Activated CD8-positive, alpha-beta memory T cell treated with anti-CD3 and anti-CD28 coated beads, Interleukin-2, amount 50 U/mL, for 1 hour (primary cell): ENCODE data around the gene ABLIM2.

Experiments used
- DNase-seq: peaks from one replicate; pipeline ENCODE4 v3.0.0-alpha.2; 2020; ENCODE audit errors: extremely low read depth

ABLIM2 gene

DNA sequence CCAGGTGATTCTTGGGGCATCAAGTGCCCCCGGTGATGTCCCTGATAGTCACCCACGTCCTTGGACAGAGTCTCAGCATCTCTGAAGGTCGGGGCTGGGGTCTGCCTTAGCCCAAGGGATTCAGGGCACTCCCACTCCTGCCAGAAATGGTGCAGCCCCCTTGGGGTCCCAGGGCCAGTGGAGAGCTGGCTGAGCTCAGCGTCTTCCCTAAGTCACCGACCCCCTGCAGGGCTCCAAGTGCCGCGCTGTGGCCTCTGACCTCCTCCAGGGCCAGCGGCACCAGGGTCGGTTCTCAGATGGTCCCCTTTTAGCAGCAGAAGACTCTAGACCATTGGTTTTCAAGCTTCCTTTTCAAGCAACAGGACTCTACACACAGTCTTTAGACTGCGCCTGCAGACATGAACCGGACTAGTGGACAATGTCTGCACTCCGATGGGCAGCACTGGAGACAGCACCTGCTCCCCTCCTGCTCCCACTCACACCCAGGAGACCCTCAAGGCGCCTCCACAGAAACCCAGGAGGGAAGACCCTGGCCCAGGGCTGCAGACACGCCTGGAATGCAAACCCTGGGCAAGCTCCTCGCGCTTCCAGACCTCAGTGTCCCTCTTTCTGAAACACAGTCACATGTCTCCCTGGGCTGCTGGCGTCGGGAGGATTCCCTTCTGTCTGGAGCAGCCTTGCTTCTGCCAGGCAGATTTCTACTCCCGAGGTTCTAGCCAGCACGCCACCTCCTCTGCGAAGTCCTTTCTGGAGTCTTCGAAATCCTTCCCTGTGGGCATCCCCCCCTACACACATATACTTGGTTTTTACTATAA lies 53.9 kb downstream of the ABLIM2 start:
- DNase-seq, result no peak

DNA sequence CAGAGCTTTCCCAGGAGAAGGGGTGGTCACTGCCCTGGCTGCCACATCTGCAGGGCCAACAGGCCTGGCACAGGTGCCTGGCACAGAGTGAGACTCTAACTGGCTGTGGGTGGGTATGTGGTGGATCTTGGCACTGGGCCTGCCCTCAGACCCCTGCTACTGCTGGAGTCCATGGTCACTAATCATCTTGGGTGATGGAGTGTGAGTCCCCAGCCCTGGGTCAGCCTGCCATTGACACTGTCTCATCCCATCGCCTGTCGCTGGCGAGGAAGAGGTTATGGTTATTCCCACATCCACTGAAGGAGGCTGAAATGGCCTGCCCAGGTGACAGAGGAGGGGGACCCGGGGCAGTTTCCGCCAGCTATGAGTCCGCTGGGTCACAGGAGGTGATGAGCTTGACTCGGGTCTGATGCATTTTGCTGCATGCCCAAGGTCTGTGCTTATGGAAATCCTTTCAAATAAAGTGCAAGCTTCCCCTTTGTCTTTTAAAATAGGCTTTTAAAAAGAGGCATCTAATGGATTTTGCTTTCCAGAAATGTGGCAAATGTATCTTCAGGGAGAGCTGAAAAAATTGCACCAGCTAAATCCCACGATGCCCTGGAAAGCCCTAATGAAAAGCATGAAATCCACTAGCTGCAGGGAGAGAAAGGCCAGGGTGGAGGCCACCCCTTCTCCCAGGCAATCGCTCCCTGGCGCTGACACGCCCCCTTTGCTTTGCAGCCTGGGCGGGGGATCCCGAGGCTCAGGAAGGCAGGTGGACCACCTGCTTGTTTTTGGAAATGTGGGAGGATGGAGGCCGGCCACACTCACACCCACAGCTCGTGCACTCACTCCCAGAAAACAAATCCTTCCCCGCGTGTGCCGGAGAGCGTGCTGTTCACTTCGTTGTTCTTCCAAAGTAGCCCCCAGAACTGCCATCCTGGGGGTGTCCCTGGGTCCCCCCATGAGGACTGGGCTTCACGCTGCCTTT lies 54.9 kb downstream of the ABLIM2 start:
- no peak for DNase-seq

DNA sequence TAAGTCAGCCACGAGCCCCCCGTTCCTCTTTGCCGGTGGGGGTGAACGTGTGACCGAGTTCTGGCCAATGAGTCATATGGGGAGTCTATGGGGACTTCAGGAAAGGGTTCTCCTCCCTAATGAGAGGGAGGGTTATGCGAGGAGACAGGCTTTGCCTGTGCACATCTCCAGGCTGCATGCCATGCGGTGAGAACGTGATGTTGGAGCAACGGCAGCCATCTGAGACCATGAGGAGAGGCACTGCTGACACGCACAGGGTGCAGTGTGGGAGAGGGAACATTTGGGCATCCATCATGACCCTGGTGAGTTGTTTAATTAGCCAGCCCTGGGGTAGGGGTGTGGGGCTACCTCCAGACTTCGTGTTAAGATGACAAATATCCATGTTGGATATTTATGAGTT lies 55.8 kb downstream of the ABLIM2 start:
- DNase-seq, result no peak

DNA sequence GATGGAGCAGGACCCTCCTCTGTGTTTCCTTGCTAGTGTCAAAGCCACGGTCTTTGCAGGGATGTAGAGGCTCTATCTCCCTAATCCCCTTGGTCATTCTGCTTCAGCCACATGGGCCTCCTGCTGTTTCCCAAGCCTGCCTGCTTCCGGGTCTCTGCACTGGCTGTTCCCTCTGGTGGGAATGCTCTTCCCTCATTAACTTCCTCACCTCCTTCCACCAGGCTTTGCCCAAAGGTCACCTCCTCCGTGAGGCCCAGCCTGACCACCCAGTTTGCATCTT lies 56.6 kb downstream of the ABLIM2 start:
- DNase-seq, result no peak

DNA sequence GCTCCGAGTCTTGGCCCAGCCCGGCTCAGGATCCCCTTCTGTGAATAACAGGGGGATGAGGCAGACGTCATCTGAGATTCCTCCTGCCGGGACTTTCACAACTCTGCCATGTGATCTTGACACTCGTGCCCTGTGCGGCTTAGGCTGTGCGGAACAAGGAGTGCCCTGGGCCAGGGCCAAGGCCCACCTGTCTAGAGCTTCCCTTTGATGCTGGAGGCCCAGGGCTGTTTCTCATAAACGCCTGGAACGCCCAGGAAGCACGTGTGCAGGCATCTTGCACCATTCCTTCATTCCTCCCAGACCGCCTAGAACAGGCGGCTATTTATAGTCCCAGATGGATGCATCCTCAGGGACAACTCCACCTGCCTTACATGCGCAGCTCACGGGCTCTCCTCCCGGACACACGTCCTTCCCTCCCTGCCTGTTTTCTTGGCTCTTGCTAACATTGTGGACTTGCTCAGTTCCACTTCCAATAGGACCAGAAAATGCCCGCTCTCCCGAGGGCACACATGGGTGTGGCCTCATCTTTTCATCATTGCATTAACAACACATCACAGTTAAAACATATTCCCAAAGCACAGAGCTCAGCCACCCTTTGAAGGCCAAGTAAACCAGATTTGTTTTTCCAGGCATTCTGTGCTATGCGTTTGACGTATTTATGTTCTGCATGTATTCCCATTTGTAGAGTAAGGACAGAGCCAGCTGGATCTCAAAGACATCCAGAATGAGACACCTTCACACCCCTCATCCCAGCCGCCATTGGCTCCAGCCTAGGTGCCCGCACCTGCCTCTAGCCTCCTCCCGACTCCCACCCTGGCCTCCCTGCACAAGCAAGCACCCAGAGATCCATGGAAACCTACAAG lies 57.2 kb downstream of the ABLIM2 start:
- DNase-seq, result no peak

DNA sequence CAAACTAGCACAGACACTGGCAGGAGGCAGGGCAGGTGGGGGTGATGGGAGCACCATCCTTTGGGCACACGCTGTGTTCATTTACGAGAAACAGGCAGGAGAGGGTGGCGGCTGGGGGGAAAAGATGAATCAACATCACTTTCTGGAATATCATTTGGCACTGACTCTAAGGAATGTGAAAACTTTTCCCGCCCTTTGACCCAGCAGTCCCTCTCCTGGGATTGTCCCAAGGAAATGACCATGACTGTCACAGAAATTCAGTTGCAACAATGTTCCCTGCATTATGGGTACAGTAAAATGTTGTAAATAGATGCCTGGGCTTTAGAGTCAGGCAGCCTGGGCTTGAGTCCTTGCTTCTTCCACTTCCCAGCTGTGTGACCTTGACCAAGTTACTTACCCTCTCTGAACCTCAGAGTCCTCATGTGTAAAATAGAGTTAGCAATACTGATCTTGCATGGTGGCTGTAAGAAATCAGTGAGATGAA lies 58.6 kb downstream of the ABLIM2 start:
- DNase-seq, result no peak

DNA sequence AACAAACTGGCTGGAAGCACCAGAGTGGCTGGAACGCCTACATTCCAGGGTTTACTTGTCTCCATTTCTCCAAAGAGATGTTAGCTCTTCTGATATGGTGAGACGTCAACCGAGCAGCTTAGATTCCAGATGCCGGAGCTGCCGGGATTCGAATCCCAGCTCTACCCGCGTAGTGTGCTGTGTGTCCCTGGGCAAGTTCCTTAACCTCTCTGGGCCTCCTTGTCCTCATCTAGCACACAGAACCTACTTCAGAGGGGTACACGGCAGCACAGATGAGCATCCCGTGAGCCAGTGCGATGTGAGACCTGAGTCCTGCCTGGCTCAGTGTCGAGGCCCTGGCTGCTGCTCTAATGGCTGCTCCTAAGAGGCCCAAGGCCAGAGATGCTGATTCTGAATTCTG lies 60.1 kb downstream of the ABLIM2 start:
- DNase-seq, result no peak

DNA sequence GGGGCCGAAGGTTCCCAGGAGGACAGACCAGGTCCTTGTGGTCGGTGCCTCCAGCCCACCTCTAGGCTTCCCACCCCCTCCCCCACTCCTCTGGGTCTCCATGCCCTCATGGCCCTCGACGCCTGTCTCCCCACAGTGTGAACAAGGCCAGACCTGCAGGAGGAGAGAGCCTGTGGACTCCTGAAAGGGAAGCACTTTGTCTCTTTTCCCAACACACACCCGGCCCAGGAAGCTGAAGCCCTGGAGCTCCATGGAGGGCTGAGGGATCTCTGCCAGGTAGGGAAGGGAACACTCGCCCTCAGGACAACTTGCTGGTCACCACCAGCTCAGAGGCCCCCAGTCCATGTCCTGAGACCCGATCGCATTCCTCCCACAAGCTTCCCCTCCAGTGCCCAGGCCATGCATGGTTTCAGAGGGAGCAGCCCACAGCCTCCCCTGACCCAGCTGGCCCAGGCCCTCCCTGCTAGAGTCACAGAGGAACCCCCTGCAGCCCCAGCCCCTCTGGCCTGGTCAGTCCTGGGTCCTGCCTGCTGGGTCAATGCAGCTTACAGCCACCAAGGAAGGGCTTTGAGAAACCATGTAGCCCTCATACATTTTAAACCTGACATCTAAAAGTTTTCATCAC lies 60.8 kb downstream of the ABLIM2 start:
- no peak for DNase-seq

DNA sequence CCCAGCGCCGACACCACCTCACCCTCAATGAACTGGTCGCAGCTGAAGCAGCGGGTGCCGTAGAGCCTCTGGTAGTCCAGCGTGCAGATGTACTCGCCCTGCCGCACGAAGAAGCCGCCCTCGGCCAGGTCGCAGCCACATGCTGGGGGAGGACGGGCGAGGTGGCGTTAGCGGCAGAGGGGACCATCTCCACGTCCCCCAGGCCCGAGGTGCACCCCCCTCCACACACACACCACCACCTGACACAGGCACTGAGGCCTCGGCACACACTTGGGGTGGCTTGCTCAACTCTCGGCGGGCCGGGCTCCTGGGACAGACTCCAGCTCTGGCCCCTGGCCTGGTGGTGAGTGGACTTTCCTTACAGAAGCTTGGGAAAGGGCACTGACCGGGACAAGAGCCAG lies 61.5 kb downstream of the ABLIM2 start:
- DNase-seq, result no peak

DNA sequence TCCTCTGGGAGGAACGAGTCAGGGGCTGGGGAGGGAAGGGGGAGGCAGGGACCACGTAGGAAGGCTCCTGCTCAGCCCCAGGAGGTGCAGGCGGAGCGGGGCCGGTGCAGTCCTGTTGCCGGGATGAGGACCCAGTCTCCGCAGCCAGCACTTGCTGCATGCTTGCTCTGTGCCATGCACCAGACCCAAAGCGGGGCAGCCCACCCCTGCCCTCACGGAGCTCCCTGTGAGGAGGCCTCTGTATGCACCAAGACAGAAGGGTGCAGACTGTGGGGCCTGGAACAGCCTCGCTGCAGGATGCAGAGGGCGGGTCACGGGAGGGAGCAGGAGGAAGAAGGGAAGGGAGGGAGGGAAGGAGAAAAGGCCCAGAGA lies 61.9 kb downstream of the ABLIM2 start:
- DNase-seq, result no peak

DNA sequence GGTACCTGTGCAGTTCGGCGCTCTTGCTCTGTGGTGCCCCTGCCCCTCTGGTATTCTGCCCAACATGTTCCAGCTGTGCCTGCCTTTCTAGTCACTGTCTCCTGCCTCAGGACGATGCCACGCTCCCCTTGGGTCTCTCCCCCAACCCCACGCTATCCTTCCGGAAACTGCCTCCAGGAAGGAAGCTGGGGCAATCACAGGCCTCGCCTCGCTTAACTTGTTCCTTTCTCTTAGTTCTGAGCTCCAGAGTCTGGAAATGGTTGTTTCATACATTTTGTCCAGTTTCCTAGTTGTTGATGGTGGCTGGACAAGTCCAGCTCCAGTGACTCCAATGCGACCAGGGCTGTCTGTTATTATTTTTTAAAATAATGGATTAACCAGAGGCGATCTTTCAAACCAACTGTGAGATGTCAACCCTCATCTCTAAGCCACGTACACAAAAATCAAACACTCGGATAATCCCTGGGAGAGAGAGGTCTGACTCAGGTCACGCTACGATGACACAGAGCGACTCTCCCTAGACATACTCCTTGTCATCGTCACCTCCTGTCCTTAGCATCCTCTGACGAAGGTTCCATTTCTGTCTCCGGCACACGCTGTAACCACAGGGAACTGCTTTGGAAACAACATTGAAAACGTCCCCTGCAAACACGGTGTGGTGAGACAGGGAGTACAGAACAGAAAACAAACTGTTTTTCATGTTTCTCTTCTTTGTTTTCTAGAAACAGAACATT lies 62.5 kb downstream of the ABLIM2 start:
- DNase-seq, result no peak

DNA sequence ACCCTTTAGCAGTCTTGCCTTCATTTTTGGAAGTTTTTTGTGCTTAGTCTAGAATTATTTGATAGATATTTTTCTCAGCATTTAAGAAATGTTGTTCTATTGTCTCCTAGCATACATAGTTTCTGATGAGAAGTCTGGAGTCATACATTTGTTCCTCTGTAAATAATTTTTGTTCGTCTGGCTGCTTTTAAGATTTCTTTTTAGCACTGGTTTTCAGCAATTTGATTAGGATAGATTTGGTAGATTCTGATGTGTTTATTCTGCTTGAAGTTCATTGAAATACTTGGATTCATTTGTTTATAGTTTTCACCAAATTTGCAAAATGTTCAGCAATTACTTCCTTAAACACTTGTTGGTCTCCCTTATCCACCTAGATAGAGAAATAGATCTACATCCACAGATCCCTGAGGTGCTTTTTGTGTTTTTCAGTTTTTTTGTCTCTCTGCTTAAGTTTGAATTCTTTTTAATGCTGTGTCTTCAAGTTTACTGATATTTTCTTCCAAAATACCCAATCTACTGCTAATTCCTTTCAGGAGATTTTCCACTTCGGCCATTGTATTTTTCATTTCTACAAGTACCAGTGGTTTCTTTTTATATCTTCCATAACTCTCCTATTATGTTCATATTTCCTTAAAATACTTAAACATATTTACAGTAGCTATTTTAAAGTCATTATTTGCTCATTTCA lies 64.9 kb downstream of the ABLIM2 start:
- no peak for DNase-seq

DNA sequence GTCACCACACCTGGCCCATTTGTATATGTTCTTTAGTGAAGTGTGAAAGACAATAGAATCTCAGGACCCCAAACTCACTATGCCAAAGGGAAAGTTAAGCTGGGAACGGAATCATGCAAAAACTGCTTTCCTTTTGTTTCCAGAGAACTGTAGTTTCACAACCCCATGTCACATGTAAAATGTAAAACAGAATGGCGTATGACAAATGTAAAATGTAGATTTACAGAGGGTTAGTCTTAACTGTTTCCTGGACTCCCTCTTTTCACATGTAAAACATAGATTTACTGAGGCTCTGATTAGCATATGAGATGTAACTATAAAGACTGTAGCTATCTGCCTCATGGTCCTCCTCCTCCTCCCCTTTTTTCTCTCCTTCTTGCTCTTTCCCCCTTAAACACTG lies 66.3 kb downstream of the ABLIM2 start:
- no peak for DNase-seq

DNA sequence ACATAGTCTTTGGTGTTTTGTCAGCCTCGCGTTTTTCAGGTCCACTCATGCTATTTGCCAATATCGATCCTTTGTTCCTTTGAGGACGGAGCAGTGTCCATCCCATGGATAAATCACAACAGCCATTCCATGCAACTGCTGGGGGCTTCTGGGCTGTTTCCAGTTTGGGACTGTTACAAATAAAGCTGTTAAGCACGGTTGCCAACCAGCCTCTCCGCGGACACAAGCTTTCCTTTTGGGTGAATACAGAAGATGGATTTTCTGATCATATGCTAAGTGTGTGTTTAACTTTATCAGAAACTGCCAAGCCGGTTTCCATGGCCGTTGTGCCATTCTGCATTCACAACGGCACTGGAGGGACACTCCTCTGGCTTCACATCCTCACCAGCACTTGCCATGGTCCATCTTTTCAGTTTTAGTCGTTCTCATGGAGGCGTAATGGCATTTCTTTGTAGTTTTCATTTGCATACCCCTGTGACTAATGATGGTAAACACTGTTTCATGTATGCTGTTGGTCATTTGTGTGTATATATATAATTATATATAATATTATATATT lies 67.8 kb downstream of the ABLIM2 start:
- DNase-seq, result no peak

DNA sequence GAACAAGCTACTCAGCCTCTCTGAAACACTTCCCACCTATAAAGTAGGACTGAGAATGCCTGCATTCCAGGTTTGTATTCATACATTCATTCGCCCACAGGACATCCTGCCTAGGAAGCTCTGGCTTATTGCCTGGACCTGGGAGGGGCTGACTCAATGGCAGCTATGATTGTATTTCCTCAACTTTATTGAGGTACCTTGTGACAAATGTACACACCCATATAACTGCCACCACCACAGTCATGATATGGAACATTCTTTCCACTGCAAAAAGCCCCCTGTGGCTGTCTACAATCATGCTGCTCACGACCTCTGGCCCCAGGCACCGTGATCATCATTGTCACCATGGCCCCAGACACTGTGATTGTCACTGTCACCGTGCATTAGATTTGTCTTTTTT lies 68.3 kb downstream of the ABLIM2 start:
- DNase-seq, result no peak

DNA sequence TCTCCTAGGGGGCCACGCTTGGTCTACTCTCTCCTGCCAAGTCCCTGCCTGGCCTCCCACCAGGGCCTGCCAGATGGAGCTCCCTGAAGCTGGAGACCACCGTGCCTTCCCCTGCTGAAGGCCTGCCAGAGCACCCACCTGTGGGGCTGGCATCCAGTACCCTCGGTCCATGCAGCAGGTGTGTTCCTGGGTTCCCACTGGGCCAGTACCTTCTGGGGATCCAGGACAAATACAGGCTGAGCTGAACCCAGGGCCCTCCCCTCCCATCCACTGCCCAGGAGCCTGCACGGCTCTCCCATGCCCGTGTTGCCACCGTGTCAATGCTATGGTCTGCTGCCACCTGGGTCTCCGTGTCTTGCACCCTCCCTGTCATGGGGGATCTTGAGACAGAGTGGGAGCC lies 68.8 kb downstream of the ABLIM2 start:
- DNase-seq, result no peak

DNA sequence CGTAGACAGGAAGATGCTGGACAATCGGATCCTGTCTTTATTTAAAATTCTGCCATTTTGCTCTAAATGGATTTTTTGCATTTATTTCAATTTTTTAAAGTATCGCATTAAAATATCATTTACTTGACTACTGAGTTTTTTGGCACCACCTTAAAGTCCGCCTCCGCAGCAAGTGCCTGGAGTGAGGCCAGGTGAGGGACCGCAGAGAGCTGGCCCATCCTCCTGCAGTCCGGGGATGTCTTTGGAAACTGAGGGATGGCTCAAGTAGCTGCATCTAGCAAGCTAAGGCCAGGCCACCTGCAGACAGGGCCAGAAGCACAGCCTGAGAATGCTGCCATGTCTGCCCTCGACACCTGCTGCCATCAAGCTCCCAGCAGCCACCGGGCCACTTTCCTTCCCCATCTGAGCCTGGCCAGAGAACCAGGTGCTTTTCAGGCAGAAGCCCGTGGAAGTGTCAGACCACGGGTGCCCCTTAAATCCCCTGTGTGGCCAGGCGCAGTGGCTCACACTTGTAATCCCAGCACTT lies 69.6 kb downstream of the ABLIM2 start:
- no peak for DNase-seq

DNA sequence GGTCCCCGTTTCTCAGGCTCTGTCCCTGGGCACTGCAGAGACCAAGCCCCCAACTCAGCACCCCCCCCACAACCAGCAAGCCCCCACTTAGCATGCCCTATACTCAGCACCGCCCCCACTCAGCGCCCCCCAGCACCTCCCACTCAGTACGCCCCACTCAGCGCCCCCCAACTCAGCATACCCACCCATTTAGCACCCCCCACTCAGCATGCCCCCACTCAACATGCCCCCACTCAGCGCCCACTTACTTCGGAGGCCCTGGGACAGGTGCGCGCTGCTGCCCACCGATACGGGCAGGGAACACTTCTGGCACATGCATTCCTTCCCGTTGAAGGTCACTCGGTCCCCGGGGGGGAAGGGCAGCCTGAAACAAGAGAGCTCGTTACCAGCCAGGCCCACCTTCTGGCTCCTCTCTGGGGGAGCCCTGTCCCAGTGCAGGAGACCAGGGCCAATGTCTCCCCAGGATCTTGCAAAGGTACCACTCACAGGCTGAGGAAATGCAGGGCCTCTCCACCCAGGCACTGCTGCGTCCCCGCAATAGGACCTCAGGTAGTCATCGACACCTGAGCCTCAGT lies 70.6 kb downstream of the ABLIM2 start:
- no peak for DNase-seq

DNA sequence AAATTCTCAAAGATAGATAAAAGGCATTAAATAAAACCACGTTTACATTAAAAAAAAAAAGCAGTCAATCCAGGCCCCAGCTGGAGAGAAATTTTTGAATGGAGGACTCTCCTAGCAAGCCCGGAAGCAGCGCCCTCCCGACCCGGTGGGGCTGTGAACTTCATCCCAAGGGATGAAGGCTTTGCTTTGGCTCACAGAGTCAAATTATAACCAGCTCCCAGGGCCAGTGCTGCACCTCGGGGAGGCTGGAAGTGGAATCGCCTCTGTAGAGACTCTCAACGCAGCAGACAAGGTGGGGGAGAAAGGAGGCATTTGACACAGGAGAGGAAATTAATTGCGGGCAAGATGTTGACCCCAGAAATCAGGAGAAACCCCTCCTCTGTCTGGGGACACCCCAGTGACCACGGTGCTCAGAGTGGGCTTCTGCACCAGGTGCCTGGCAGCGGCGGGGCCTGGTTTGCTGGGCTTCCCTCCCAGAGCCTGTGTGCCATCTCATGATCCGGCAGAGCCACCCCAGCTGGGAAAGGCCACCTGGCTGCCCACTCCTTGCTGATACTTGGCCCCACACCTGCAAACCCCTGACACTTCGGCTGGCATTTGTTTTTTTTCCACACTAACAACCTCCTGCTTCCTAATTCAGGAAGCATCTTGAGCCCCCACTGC lies 71.7 kb downstream of the ABLIM2 start:
- DNase-seq, result no peak
